Mucosa of rectum (tissue), 2 donors: ENCODE results near the gene SLC7A5.

Experiments
- H3K27ac ChIP-seq, 2 donors: one replicate each; pipeline ENCODE4 v1.7.0; 2013; ENCODE audit warnings: inconsistent platforms in 2 of 2, low read depth in 2 of 2, low read length in 2 of 2
- H3K27me3 ChIP-seq, 2 donors: one replicate each; pipeline ENCODE4 v1.7.0; 2013; ENCODE audit warnings: low read length in 2 of 2; ENCODE audit not compliant: control insufficient read depth in 2 of 2, insufficient read depth in 2 of 2
- H3K36me3 ChIP-seq, 2 donors: one replicate each; pipeline ENCODE4 v1.7.0; 2013; ENCODE audit warnings: low read length in 2 of 2; ENCODE audit not compliant: control insufficient read depth in 2 of 2, insufficient read depth in 2 of 2
- H3K4me1 ChIP-seq, 2 donors: one replicate each; pipeline ENCODE4 v1.7.0; 2013; ENCODE audit warnings: low read length in 2 of 2, mild to moderate bottlenecking in 1 of 2; ENCODE audit not compliant: control insufficient read depth in 2 of 2, insufficient read depth in 2 of 2
- H3K4me3 ChIP-seq, 2 donors: one replicate each; pipeline ENCODE4 v1.7.0; 2013; ENCODE audit warnings: low read length in 2 of 2
- H3K9ac ChIP-seq, 2 donors: one replicate each; pipeline ENCODE4 v1.7.0; 2013; ENCODE audit warnings: low read length in 2 of 2, low read depth in 1 of 2, mild to moderate bottlenecking in 1 of 2
- H3K9me3 ChIP-seq, 2 donors: one replicate each; pipeline ENCODE4 v1.7.0; 2013; ENCODE audit warnings: low read length in 2 of 2; ENCODE audit not compliant: control insufficient read depth in 2 of 2
- donor health status: healthy.
- donor health status: Normal muscosa, but diverticular disease.

SLC7A5 gene

DNA sequence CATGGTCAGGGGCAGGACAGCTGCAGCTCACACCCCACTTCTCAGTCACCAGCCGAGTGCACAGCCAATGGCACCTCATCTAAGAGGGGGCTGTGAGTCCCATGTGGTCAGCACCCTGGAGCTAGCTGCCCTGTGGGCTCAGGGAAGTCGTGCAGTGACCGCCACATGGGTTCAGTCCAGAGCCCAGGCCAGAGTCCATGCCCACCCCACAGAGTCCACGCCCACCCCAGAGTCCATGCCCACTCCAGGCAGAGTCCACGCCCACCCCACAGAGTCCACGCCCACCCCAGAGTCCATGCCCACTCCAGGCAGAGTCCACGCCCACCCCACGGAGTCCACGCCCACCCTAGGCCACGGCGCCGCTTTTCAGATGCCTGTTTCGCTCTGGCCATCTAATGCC lies 24.1 kb downstream of the SLC7A5 start:
- Histone ChIP-seq H3K4me1 (peaks cover 2 to 6% of the 10 kb centered on the region in 2 donors), H3K9ac (no peak overlapping the region), H3K4me3 (no peak overlapping the region), H3K27ac (no peak overlapping the region), H3K9me3 (no peaks in the 10 kb centered on the region), H3K27me3 (no peaks in the 10 kb centered on the region), H3K36me3 (no peaks in the 10 kb centered on the region)

DNA sequence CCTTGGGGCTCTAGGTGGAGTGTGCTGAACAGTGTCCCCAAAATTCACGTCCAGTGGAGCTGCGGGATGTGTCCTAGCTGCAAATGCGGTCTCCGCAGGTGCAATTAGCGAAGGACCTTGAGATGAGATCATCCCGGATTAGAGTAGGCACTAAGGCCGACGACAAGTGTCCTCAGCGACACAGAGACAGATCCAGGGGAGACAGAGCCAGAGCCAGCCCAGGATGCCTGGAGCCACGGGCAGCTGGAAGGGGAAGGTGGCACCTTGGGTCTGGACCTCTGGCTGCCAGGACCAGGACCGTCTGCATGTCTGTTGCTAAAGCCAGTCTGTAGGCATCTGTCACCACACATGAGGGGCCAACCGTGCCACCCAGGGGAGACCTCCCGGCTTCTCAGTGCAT lies 24.5 kb downstream of the SLC7A5 start:
- Histone ChIP-seq H3K36me3 (no peaks in the 10 kb centered on the region), H3K27me3 (no peaks in the 10 kb centered on the region), H3K27ac (no peak overlapping the region), H3K4me3 (no peak overlapping the region), H3K9ac (no peak overlapping the region), H3K9me3 (no peaks in the 10 kb centered on the region), H3K4me1 (peaks cover 0 to 4% of the 10 kb centered on the region in 2 donors)

DNA sequence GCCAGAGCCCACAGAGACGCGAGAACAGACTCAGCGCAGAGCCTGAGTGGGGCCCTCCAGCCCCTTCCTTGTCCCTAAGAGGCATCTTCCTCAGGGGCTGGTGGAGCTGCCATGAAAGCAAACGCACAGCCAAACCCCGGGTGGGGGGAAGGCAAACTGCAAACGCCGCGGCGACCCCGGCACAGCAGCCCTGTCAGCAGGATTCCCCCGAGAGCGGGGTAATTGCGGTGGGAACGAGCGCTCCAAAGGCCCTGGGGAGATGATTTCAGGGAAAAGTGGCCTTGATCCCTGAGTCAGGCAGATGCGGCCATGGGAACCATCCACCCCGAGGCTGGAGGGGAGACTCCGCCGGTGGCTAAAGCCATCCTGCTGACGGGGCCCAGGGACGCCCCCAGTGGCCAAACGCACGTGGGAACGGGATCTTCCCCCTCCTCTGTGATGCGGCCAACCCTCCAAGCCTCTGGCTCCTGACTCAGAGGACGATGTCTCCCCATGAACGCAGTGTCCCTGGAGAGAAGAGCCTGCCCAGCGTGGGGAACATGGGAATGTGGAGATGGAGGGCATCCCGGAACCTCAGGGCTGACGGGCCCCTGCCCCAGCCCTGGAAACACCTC lies 25.1 kb downstream of the SLC7A5 start:
- Histone ChIP-seq H3K27me3 (no peaks in the 10 kb centered on the region), H3K4me1 (peaks cover 0 to 4% of the 10 kb centered on the region in 2 donors), H3K4me3 (no peak overlapping the region), H3K9me3 (no peaks in the 10 kb centered on the region), H3K36me3 (no peaks in the 10 kb centered on the region), H3K9ac (no peak overlapping the region), H3K27ac (no peak overlapping the region)

DNA sequence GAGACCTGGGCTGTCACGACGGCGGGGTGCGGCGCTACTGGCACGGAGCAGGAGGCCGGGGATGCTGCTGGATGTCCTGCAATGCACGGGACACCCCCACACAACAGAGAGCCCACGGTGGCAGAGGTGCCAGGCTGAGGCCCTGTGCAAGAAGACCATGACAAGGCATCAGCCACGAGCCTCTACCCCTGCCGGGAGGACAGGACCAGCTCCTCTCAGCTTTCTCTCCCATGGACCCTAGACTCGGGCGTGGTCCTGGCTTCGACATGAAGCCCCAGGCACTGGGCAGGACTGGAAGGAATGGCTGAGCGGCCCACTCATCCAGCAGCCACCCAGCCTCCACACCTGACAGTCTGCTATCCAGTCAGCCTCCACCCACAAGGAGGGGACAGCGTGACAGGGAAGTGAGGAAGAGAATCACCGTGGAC lies 25.6 kb downstream of the SLC7A5 start:
- no peak overlapping the region for H3K9ac ChIP-seq
- H3K27me3 ChIP-seq: no peaks in the 10 kb centered on the region
- no peak overlapping the region for H3K4me3 ChIP-seq
- H3K36me3 ChIP-seq: no peaks in the 10 kb centered on the region
- H3K4me1 ChIP-seq: peaks cover 0 to 4% of the 10 kb centered on the region in 2 donors
- no peak overlapping the region for H3K27ac ChIP-seq
- H3K9me3 ChIP-seq: no peaks in the 10 kb centered on the region

DNA sequence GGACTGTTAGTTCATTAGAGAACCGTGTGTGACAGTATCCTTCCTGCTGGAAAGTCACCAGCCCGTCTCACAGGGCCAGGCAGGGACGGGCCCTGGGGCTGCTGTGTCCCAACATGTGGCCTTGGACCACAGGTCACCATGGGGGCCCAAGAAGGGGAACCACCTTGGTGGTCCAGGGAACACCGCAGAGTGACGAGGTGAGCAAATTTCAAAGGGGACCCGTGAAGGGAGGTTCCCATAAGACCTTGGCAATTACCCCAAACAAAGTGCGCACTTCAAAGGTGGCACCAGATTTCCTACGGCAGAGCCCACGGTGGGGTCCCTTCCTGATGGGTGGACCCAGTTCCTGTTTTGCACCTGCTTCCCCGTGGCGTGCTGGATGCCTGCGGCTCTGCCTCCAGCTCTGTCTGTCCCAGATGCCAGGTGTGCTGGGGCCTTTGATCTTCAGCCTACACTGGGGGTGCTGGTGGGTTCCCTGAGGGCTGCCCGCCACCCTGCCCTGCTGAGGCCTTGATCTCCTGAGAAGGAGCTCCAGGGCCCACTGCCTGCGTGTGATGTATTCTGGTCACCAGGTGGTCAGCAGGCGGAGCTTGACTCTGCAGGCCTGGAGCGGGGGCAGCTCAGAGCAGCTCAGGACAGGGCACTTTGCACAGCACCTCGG lies 27.0 kb downstream of the SLC7A5 start:
- Histone ChIP-seq H3K27ac (no peak overlapping the region), H3K4me3 (no peak overlapping the region), H3K4me1 (no peaks in the 10 kb centered on the region), H3K9ac (no peak overlapping the region), H3K9me3 (no peaks in the 10 kb centered on the region), H3K27me3 (no peaks in the 10 kb centered on the region), H3K36me3 (peaks cover 0 to 1% of the 10 kb centered on the region in 2 donors)

DNA sequence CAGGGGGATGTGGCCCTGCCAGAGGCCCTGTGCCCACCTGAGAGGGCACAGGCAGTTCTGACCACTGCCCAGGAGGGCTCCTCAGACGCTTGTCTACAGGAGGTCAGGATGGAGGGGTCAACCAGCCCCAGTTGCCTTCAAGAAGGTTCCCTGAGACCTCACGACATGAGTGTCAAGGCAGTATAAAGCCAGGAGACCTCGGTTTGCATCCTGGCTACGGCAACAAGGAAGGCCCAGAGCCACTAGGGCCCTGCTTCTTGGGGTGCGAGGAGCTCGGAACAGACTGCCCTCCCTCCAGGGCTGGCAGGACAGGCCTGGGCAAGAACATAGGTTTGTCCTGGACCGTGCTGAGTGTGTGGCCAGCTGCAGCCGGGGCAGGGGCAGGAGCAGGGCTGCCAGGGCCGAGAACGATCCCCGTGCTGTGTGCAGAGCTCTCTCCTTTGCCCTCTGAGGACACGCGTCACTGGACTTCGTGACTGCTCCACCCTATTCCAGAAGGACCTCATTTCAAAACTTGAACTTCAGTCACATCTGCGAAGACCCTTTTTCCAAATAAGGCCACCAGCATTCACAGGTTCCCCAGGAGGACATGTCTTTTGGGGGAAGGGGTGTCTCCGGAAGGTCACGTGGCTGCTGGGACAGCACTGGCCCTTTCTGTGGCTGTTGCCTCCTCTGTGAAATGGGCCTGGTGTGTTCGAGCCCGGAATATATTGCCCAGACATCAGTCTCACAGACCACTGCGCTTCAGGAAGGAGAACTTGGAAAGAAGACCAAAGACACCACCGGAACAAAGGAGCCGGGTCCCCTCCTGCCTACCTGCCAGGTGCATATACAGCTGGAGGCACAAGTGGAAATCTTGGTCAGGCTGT lies 27.7 kb downstream of the SLC7A5 start:
- H3K27me3 ChIP-seq: no peaks in the 10 kb centered on the region
- no peak overlapping the region for H3K9ac ChIP-seq
- no peak overlapping the region for H3K27ac ChIP-seq
- no peaks in the 10 kb centered on the region for H3K9me3 ChIP-seq
- no peaks in the 10 kb centered on the region for H3K4me1 ChIP-seq
- H3K36me3 ChIP-seq: peaks cover 0 to 4% of the 10 kb centered on the region in 2 donors
- no peak overlapping the region for H3K4me3 ChIP-seq

DNA sequence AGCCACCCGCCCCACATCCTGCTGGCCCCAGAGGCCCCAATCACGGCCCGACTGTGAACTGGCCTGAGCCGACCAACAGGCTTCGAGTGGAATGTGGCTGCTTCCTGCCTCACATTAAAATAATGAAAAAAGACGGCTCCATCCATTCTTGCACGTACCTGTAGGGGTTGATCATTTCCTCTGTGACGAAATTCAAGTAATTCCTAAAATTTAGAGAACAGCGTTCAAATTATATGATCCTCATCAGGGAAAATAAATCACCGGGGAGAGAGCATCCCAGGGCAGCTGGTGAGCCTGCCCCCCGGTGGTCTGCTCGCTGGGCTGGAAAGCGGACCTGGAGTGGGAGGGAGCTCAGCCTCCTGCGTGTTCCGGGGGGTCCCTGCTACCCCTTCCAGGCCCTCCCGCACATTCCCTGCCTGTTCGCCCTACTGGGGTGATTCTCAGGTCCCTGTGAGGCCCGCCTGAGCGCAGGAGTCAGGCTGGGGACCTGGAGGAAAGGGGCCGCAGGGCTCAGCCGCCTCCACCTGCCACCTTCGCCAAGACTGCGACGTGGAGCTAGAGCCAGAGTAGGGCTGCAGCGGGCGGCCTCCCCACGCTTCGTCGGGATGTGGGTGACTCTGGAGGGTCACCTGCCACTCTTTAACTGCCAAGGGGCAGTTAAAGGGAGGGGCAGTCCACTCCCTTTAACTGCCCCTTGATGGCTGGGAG lies 28.9 kb downstream of the SLC7A5 start:
- Histone ChIP-seq H3K36me3 (peaks cover 0 to 4% of the 10 kb centered on the region in 2 donors), H3K9ac (no peak overlapping the region), H3K4me1 (no peaks in the 10 kb centered on the region), H3K4me3 (no peak overlapping the region), H3K27ac (no peak overlapping the region), H3K9me3 (no peaks in the 10 kb centered on the region), H3K27me3 (no peaks in the 10 kb centered on the region)

DNA sequence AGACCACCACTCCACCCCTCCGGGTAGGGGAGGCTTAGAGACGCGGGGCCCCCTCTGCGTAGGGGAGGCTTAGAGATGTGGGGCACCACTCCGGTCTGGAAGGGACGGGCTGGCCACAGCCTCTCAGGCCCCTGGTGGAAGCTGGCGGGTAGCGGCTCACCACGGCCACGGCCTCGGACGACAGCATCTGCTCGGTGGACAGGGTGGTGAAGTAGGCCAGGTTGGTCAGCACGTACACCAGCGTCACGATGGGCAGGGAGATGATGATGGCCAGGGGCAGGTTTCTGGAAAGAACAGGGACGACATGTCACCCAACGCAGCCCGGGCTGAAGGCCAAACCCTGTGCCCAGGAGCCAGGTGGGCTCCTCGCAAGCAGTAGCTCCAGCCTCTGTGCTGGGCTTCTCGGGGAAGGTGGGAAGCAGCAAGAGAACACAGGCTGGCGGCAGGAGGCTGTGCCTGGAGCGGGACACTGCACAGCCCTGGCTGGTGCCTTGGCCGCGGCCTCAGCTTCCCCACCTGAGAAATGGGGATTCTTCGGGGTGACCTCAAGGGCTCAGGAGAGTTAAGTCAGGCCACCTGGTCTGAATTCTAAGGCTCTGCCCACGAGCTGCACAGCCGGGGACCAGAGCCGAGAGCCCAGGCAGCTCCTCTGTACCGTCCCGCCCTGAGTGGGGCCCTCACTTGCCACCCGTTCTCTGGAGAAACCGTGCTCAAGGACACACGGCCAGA lies 29.6 kb downstream of the SLC7A5 start:
- H3K9ac ChIP-seq: no peak overlapping the region
- no peaks in the 10 kb centered on the region for H3K9me3 ChIP-seq
- H3K27me3 ChIP-seq: no peaks in the 10 kb centered on the region
- H3K4me1 ChIP-seq: no peaks in the 10 kb centered on the region
- H3K27ac ChIP-seq: no peak overlapping the region
- no peak overlapping the region for H3K4me3 ChIP-seq
- peaks cover 0 to 4% of the 10 kb centered on the region in 2 donors for H3K36me3 ChIP-seq

DNA sequence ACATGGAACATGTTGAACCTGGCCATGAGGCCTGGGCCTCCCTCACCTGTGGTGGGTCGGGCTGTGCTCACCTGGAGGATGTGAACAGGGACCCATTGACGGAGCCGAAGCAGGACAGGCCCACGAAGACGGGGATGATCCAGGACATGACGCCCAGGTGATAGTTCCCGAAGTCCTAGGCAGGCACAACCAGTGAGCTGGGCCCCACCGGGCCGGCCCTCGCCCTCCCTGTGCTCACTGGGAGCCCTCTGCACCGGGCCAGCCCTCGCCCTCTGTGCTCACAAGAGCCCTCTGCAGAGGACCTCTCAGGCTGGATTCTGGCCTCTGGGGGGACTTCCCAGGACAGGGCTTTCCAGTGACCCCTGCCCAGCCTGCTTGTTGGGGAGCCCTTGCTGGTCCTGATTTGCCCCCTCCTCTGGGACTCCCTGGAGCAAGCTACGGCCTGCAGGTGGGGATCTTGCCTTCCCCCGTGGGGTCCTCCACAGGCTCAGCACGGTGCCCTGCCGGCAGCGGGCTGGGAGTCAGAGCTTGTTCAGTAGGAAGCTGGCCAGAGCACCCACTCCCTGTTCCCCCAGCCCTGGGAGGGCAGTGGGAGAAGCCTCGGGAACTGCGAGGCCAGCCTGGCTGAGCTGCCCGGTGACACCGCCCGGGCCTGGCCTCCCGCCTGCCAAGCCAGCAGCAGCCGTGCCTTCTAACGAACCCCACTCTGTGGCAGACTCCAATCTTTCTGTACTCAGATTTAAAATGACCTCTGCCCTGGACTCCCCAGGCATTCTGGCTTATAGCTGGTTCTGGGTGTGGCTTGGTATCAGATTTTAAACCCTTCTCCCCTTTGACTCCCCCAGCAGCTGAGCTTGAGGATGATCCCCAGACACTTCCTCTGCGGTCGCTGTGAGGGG lies 30.4 kb downstream of the SLC7A5 start:
- no peaks in the 10 kb centered on the region for H3K4me1 ChIP-seq
- H3K27ac ChIP-seq: no peak overlapping the region
- no peak overlapping the region for H3K9ac ChIP-seq
- peaks cover 0 to 4% of the 10 kb centered on the region in 2 donors for H3K36me3 ChIP-seq
- H3K27me3 ChIP-seq: no peaks in the 10 kb centered on the region
- no peak overlapping the region for H3K4me3 ChIP-seq
- no peaks in the 10 kb centered on the region for H3K9me3 ChIP-seq
